Measurements from ENCODE around the gene FRMD8. TPM values are rescaled to one million over a fixed set of nuclear protein-coding genes. Genes with fewer than 3 reads are reported as not detected.

The FRMD8 gene
- polyA plus RNA-seq, 1 experiment = 21.6 TPM

DNA sequence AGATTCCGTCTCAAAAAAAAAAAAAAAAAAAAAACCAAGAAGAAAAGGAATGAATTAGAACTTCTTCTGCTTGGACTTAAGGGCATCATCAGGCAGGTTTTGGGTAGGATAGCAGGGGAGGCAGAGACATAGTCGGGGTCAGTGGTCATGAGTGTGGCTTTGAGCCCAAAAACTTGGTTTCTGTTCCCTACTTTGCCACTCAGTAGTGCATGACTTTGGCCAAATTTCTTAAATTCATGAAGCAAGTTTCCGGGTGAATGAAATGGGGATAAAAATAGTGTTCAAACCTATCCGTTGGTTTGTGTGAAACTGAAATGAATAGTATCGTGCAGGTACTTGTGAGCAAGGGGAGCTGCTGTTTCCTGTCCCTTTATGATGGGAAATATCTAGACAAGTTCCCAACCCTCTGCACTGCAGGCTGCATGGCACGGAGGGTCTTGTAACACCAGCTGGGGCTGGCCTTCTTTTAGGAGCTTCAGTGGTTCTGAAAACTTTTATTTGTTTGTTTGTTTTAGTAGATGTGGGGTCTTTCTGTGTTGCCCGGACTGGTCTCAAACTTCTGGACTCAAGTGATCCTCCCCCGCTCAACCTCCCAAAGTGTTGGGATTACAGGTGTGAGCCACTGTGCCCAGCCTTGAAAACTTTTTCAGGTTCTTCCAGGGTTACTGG lies 54.5 kb downstream of the FRMD8 start:
- Histone ChIP-seq H3K4me3 (ENCODE audit: low read depth, low read length) (no peak overlapping the region), H3K36me3 (ENCODE audit: control insufficient read depth, insufficient read depth, low read length) (peaks cover 34% of the 10 kb centered on the region), H3K27me3 (ENCODE audit: control insufficient read depth, insufficient read depth, low read length) (no peaks in the 10 kb centered on the region)
- POLR2A ChIA-PET = interaction anchor here (0.6 kb wide), 1 partner anchor 62 kb away, joined by 4 read pairs; no protein-coding TSS in a partner anchor
- TF ChIP-seq, protein P1, sequence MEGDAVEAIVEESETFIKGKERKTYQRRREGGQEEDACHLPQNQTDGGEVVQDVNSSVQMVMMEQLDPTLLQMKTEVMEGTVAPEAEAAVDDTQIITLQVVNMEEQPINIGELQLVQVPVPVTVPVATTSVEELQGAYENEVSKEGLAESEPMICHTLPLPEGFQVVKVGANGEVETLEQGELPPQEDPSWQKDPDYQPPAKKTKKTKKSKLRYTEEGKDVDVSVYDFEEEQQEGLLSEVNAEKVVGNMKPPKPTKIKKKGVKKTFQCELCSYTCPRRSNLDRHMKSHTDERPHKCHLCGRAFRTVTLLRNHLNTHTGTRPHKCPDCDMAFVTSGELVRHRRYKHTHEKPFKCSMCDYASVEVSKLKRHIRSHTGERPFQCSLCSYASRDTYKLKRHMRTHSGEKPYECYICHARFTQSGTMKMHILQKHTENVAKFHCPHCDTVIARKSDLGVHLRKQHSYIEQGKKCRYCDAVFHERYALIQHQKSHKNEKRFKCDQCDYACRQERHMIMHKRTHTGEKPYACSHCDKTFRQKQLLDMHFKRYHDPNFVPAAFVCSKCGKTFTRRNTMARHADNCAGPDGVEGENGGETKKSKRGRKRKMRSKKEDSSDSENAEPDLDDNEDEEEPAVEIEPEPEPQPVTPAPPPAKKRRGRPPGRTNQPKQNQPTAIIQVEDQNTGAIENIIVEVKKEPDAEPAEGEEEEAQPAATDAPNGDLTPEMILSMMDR (IDR thresholded peaks at IDR 0.05; ENCODE audit: insufficient read depth, low read depth, low read length) = no peak
- DNase-seq (ENCODE audit: low read depth) = no peak
- CTCF ChIA-PET = interaction anchor here (1.0 kb wide), 1 partner anchor 9 kb away, joined by 3 read pairs; no protein-coding TSS in a partner anchor

DNA sequence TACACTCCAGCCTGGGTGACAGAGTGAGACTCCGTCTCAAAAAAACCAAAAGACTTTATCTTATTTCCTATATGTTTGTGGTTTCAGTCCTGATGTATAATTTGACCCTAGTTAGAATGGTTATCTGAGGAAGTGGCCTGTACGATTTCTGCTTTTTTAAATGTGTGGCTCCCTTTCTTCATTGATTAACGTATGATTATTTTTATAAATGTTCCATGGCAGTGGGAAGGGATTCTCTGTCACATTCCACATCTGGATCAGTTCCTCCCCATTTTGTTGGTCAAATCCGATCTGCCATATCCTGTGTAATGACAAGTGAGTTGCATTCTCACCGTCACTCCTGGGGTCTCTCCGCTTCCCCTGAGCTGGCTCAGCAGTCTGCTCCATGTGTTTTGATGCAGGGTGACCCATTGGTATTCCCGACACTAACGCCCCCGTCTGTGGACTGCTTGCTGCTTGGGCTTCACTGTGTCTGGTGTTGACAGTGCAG lies 56.5 kb downstream of the FRMD8 start:
- H3K36me3 ChIP-seq (ENCODE audit: control insufficient read depth, insufficient read depth, low read length) = peaks cover 25% of the 10 kb centered on the region
- DNase-seq (ENCODE audit: low read depth) = no peak
- TF ChIP-seq, protein P1 (IDR thresholded peaks at IDR 0.05; ENCODE audit: insufficient read depth, low read depth, low read length) = no peak
- no peak overlapping the region for H3K4me3 ChIP-seq (ENCODE audit: low read depth, low read length)
- ChIA-PET POLR2A (no interaction called here), CTCF (interaction anchor here (2.1 kb wide), 1 partner anchor 36 kb away, joined by 5 read pairs; no protein-coding TSS in a partner anchor)
- H3K27me3 ChIP-seq (ENCODE audit: control insufficient read depth, insufficient read depth, low read length) = no peaks in the 10 kb centered on the region

DNA sequence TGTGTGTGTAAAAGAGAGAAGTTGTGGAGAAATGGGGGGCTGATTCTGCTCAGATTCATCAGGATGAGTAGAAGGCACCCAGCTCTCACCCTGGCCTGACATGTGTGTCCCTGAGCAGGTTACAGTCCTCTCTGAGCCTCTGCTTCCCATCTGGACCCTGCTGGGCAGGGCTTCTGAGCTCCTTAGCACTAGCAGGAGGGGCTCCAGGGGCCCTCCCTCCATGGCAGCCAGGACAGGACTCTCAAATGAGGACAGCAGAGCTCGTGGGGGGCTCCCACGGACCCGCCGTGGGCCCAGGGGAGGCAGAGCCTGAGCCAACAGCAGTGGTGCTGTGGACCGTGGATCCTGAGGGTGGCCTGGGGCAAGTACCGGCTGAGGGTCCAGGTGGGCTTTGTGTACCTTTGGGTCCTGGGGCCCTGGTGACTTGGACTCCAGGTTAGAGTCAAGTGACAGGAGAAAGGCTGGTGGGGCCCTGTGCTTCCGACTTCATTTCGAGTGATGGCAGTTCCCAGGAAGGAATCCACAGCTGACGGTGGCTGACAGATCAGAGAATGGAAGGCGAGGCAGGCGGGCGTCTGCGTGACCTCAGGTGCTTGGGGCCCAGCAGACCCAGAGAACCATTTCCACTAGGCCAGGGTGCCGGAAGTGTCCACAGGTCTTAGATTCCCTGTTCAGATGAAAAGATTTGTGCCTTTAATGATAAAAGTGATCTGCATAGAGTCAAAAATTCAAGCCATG lies 58.0 kb downstream of the FRMD8 start:
- ChIA-PET CTCF (interaction anchor here (0.7 to 2.1 kb wide), 2 partner anchors 35 to 66 kb away, joined by 5 read pairs; no protein-coding TSS in a partner anchor), POLR2A (interaction anchor here (0.7 kb wide), 1 partner anchor 63 kb away, joined by 3 read pairs; no protein-coding TSS in a partner anchor)
- Histone ChIP-seq H3K27me3 (ENCODE audit: control insufficient read depth, insufficient read depth, low read length) (no peaks in the 10 kb centered on the region), H3K4me3 (ENCODE audit: low read depth, low read length) (no peak overlapping the region), H3K36me3 (ENCODE audit: control insufficient read depth, insufficient read depth, low read length) (peaks cover 24% of the 10 kb centered on the region)
- TF ChIP-seq, protein P1 (IDR thresholded peaks at IDR 0.05; ENCODE audit: insufficient read depth, low read depth, low read length) = no peak
- no peak for DNase-seq (ENCODE audit: low read depth)

DNA sequence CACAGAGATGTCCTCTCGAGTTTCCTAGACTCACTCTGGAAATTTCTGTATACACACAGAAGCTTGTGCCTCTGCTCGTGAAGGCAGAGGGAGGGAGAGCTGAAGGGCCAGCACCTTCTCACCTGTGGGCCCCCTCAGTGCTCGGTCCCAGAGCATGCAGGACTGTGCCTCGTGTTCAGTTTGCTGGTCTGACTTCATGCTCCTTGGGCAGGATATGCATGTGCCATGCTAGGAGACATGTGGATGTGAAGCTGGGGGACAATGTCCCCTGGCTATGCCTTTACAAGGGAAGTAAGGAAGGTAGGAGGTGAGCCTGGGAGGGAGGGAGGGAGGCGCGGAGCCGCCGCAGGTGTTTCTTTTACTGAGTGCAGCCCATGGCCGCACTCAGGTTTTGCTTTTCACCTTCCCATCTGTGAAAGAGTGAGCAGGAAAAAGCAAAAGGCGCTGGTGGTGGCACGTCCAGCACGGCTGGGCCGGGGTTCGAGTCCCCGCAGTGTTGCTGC lies 58.7 kb downstream of the FRMD8 start:
- CTCF ChIA-PET = interaction anchor here (2.1 to 4.6 kb wide), 2 partner anchors 34 to 64 kb away, joined by 5 to 22 read pairs; no protein-coding TSS in a partner anchor

More for the DNA sequence above, 58.7 kb downstream of the FRMD8 start:
- no peak for DNase-seq (ENCODE audit: low read depth)
- Histone ChIP-seq H3K27me3 (ENCODE audit: control insufficient read depth, insufficient read depth, low read length) (no peaks in the 10 kb centered on the region), H3K36me3 (ENCODE audit: control insufficient read depth, insufficient read depth, low read length) (peaks cover 24% of the 10 kb centered on the region), H3K4me3 (ENCODE audit: low read depth, low read length) (no peak overlapping the region)
- TF ChIP-seq, protein P1 (IDR thresholded peaks at IDR 0.05; ENCODE audit: insufficient read depth, low read depth, low read length) = no peak
- POLR2A ChIA-PET = interaction anchor here (0.7 to 1.0 kb wide), 2 partner anchors 13 to 62 kb away, joined by 3 to 5 read pairs; no protein-coding TSS in a partner anchor

Data from BJ (cell line).